Kasumi-1 (cell line): Measurements from ENCODE around the gene HOXB3.

ENCODE experiments used
- DNase-seq, 2 experiments: peaks; one replicate each; lab custom pipeline; 2025; lab: John Stamatoyannopoulos, UW

HOXB3 gene

DNA sequence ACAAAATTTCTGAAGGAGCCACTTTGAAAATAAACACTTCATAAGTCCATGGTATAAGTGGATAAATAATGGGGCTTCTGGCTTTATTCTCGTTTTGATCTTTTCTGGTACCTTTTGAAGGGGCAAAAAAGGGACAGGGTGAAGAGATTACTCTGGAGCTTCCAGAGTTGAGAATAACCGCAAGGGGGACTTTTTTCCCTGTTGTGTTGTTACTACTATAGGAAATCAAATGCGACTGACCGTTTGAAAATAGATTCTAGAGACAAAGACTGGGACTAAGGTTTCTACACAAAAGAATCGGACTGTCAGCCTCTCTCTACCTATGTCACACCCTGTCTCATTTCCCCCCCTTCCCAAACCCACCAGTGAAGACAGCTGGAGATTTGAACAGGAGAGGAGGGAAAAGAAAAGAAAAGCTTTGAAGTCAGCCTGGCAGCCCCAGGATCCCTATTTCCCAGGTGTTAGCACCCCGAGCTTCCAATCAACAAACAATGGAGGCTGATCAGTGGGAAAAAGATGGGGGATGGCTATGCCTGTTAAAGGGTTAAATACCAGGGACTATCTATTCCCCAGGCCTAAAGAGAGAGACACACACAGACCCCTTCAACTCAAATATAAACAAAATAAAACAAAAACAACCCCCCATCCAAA, 20.2 kb downstream of the HOXB3 start:
- DNase-seq: no peak

DNA sequence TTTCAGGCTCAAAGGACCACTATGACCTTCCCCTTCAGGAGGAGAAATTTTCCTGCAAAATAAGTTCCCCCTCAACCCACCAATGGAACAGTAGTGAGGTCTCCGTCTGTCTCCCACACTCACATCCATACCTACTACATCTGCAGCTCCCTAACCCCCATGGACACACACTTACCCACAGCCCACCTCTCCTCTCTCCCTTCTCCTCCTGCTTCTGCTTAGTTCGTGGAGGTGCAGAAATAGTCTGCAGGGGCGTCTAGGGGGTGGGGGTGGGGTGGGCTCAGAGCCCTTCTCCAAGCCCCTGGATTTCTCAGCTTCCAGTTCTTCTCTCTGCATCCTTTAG, 20.8 kb downstream of the HOXB3 start:
- DNase-seq: no peak

DNA sequence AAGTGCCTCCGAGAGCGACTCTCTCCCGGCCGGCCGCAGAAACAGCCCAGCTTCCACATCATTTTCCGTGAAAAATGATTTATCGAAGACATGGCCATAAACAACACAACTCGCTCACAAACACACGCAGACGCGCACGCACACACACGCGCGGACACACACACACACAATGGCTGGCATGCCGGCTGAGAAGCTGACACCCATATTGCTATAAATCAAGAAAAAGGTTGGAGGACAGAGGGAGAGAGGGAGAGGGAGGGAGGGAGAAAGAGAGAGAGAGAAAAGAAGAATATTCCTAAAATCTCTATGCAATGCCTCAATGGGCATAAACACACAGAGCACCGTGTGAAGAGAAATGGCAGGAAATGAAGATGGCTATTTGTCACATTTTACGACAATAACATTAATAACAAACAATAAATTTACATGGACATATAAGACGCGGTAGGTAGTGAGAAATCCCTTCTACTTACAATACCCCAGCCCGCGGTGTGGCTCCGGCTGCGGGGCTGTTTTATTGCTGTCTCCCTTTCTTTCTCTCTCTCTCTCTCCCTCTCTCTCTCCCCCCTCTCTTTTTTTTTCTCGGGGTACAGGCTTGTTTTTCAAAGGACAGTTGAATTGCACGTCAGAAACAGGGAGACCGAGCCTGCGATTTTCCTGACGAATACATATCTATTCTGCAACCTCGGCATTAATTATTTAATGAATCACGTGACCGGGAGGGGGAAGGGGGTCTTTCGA, 21.4 kb downstream of the HOXB3 start:
- no peak for DNase-seq

DNA sequence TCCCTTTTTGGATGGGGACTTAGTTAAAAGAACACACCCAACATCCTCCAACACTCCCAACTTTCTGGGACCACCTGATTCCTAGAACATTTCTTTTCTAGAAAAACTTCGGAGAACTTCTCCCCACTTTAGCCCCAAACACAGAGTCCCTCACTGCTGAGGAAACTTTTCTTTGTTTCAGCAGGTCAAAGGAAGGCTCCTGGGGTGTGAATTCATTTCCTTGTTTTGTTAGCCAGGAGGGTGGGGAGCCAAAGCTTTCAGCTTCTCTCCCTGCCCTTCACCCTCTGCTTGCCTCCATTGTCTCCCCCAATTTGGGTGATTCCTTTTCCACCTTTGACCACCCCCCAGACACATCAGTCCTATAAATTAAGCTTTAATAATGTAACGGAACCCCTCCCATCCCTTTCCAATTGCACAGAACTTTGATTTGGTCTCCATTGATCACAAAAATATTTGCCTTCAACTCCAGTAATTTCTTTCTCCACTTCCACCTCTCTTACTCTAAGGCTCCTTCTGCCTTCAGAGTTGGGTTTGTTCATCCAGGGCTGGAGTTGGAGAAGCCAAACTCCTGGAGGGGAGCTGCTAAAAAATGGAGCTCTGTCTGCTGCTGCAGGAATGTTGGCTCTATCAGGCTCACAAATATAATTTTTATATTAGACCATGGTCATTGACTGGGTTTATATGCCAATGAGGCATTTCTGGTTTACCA, 22.2 kb downstream of the HOXB3 start:
- DNase-seq: no peak

DNA sequence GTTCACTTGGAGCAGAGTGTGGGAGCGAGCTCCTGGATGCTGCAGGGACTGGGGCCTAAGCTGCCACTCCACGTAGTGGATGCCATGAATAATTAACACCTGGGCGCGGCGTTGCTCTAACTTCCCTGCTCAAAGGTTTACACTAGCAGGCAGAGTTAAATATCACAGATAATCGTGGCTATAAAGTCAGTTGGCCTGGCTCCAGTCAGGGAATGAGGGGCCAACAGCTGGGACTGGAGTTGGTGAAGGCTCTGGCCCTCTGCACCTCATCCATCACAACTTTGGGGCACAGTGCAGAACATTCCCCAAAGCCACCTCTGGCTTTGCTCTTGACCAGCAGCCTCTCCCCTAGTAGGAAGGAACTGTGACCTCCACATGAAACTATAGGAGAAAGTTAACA, 22.8 kb downstream of the HOXB3 start:
- DNase-seq: no peak

DNA sequence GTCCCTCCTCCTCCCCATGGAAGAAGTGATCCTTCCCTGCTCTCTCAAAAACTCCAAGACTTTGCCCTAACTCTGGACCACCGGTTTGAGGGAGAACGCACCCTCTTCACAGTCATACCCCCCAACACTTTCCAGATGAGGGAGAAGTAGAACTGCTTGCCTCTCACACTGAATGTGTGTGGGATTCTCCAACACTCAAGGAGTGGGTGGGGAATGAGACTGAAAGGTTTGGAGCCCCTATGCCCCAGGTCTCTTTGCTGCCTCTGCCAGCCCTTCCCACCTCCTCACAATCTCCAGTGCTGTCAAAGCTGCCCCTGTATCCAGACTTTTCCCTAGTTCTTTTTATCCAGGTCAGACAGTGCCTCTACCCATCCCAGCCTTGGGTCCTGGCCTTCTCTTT, 23.3 kb downstream of the HOXB3 start:
- no peak for DNase-seq

DNA sequence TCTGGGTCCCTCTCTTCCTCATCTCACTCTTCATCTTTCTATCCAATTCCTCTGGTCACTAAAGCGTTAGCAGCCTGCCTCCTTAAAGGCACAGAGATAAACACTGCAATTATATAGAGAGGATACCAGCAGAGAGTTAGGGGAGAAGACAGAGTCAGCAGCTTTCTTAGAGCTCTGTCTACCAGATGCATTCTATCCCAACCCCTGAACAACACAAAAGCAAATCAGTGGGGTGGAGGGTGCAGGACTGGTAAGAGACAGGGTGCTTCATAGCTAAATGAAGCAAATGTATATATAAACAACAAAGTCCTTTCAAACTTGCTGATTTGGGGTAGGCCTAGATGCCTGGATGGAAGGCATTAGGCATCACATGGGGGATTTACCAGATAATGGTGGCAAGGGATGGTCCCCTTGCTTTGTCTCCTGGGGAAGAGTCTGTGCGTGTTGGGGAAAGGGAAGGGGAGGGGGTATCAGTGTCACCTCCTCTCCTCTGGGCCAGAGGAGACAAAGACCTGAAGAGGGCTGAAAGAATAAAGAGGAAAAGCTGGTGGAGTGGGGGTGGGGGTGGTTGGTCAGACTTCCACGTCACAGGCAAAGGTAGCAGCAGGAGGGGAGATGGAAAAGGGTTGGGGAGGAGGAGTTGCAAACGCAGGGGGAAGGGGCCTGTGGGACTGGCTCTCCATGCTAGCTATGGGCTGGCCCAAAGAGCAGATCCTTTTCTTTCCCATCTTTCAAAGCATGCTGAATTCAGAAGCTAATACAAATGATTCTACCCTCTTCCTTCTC, 23.9 kb downstream of the HOXB3 start:
- no peak for DNase-seq

DNA sequence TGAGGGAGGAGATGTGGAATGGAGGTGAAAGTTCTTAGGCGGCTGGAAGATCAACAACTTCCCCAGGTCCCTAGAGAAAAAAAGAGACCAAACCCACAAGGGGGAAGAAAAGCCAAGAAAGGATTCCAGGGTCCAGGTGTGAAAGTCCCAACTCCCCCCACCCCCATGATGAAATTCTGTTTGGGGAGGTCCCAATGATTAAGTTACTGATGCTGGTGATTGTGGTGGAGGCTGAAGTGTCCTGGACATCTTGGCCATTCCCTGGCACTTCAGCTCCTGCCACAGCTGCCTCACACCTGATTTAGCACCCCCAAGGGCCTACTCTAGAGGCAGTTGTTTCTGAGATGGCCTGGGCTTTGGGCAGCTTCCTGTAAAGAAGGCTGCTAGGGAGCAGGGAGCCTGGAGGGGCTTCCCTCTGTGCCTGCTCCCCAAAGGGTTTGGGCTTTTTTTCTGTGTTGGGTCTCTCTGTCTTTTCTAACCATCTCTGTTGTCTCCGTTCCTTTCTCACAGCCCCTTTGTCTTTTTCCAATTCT, 25.0 kb downstream of the HOXB3 start:
- DNase-seq: no peak

DNA sequence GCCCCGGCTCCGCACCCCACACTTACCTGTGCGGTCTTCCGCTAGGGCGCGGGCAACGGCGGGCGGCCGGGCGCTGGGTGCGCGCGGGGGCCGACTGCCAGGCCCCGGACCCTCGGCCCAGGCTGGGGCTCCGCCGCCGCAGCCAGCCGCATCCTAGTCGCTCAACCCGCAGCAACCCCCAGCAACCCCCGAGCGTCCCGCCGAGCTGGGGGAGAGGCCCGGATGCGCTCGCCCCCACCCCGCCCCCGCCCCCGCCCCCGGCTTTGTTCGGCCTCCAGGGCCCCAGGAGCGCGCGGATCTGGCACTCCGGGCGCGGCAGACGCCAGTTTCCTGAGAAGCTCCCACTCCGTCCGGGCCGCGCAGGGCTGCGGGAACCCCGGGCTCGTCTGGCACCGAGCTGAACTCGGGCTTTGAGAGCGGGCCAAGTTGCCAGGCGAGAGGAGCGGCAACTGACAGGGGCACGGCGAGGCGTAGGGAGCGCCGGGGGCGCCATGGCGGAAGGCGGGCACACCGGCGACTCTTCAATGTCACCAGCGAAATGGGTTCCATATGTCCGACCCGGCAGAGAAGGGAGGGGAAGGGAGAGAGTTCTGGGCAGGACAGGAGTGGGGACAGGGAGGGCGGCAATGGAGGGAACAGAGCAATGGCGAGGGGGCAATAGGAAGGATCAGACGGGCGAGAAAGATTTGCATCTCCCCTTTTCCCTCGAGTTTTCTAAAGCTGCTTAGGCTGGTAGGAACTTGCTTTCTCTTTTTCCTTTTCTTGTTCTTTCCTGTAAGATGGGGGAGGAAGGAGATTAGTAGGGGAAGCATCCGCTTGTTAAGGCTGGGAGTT, 25.6 kb downstream of the HOXB3 start:
- no peak for DNase-seq

DNA sequence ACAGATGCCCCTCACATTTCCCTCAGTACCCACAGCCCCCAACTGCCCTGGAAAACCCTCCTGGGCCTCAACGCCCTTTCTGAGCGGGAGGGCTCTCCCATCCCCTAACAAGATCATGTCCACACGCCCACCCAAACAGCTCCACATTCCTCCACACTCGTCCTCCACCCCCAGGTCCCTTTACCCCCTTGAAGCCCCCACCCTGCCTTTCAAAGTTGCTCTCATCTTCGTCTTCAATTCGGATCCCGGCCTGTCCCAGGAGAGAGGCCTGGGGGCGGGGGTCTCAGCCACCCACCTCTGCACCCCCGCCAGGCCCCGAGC, 26.2 kb downstream of the HOXB3 start:
- DNase-seq: no peak

DNA sequence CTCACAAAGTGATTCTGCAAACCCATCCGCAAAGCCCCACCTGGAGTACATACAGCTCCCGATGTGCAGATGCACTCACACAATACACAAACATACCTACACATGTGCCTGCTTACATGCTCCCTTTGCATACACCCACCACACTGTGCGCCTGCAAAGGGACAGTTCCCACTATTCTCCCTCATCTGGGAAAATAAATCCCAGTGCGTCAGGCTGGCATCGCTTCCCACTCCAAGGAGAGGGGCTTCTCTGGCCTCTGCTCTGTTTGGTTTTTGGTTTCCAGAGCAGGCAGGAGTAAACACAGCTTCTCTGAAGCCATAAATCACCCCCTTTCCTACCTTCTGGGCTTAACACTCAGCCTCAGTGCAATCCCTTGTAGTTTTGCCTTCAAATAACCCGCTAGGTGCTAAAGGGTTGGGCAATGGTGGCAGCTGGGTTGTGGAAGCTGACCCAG, 26.6 kb downstream of the HOXB3 start:
- DNase-seq: no peak

DNA sequence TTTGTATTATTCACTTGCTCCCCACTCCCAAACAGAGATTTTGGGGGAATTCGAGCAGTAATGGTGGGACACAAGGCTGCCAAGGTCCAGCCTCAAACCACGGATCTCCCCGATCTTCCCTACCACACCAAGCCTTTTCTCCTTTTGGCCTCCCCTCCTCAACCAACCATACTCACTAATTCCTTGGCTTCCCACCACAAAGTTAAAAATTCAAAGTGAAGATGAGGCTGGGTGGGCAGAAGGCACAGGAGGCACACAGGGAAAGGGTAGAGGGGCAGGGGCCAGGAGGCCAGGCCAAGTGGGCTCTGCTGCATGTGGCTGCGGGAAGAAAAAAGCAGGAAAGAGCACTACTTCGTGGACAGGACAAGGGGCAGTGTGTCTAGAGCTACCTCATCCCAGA, 27.1 kb downstream of the HOXB3 start:
- no peak for DNase-seq

DNA sequence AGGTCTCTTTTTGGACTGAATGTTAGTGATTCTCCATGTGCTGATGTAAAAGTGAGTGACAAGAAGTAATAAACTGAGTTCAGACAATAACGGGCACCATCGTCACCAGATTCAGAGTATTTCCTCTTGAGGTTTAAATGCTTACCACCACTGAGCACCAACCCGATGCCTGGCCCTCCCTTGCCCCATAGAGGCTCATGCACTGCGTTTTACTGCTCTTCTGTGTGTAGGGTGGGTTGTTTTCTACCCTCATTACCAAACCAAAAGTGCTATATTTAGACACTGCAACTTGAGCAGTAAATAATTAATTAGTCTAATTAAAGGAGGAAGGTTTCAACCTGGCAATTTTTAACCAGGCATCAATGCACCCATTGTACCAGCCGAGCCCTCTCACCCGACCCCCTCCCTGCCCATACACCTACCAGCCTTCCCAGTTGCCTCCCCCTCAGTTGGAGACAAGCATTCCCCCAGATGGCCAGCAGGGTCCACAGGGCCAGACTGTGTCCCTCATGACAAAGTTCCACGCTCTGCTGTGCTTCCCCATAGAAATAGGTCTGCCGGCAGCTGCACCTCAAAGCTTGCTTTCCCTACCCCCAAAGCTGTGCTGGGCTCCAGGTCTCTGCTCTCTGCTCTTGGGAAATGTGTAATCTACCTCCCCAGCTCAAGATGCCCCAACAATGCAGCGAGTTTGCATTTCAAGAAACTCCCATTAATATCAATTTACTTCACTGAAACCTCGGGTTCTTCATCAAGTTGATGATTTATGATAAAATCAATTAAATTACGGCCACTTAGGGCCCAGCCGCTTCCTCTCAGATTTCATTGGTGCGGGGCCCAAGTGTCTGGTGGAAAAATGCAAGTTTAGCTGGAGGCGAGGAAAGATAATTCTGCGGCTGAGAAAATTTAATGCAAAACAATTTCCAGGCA, 27.9 kb downstream of the HOXB3 start:
- DNase-seq: no peak

DNA sequence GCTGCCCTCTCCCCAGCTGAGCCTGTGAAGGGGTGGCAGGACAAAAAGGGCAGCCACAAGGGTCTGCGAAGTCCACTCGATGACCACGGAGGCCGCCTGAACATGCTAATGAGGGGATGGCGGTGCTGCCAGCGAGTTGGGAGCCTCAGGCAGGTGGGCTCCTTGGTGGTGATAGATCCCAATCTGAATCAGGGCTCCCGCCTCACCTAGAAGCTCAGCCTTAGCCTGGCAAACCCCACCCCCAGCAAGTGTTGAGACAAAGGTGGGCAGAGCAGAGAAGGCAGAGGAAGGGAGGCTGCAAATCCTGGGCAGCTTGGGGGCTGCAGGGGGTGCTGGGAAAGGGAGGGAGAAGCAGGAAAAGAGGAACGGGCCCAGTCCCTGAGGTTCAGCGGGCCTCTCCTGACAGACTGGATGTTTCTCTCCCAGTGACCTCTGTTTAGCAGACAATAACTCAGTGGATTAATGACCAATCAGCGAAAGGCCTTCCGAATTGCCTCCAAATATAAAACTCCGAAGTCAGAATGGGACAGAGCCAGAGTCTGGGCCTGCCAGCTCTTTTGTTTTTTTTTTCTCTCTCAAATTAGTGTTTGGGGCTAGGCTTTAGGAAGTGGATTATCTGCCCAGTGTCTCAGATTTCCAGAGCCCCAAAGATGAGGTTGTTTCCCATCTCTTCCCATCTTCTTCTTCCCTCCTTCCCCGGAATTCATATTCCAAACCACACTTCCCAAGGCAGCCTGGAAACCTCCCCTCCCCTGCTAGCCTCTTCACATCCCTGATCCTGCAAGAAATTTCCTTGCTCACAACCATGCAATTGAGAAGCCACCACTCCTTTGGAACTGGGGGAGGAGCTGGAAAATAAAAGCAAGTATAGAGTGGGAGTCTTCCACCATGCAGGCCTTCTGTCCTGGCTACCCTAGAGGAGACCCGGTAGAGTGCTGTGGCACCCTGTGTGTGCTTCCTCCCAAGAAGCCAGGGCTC, 29.9 kb downstream of the HOXB3 start:
- DNase-seq: no peak

DNA sequence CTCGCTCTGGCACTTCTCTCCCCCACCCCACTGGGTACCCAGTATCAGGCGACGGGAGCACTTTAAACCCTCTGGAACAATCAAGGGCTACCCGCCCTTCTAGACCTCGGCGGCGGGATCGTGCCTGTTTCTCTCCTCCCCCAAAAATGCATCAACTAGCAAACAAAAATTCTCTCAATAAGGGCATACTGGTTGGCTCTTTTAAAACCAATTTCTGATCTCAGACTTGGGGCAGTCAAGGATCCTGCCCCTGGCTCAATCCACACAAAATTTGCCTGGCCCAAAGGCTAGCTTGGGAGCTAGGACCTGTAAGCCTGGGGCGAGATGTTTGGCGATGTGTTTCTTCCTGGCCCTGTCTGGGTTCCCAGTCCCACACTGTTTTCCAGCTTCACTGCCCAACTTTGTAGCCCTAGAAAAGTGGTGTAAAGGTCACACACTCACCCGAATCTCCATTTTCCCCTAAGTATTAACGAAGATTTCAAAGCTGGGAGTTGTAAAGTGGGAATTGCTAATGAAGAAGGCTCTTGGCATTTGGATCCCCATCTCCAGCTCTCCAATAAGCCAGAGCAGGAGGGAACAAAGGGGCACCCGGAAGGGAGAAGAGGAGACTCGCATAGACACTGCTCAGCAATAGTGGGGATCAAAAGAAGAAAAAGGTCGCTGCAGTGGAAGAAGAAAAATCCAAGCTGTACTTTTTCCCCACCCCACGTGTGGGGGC, 30.8 kb downstream of the HOXB3 start:
- DNase-seq: no peak

DNA sequence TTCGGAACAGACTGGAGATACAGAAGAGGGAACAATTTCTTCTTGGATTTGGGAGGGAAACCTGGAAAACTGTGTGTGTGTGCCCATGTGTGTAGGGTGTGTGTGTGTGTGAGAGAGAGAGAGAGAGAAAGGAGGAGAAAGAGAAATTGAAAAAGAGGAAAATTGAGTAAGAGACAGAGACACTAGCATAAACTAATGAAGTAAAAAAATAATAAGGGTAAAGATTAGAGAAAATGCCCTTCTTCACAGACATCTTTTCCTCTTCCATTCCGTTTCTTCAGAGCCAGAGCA, 31.3 kb downstream of the HOXB3 start:
- DNase-seq: no peak

DNA sequence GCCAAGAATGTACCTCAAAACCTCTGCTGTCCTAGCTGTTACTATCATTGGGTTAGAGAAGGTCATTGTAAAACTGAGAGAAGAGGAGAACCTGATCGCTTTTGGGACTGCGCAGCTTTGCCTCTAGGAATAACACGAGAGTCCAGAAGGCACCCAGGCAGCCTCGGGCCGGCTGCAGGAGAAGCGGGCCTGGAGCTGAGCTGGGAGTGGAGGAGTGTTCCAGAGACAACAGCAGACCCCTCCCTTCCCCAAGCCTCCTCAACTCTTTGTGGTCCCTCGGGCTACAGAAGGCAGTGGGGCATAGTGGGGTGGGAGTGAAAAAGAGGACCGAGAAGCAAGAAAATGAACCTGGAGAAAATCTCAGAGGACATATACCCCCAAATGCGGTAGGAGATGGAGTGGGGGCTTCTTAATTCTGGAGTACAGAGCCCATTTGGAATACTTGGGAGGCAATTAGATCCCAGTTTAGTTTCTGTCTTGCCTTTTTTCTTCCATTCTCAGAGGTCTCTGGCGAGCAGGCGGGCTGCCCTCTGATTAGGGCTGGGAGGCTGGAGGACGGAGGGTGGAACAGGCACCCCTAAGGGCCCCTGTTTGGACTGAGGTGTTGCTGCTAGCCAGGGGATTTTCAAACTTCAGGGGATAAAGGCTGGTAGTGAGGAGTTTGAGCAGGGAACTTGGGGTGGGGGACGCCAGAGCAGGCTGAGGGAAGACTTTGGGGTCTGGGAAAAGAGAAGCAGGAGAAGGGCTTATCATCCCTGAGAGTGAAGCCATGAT, 31.8 kb downstream of the HOXB3 start:
- DNase-seq: no peak
